IMR-90 (cell line): Measurements from ENCODE around the gene NEURL1.

Experiments used
- CTCF ChIP-seq: conservative IDR thresholded peaks from 2 replicates; pipeline ENCODE4 v1.5.1; 2012; ENCODE audit warnings: mild to moderate bottlenecking, low read depth, low read length, improper control_type of control experiment
- MAZ ChIP-seq: IDR thresholded peaks from 2 replicates; pipeline ENCODE4 v1.6.1; 2012; ENCODE audit warnings: low read depth, mild to moderate bottlenecking, low read length, improper control_type of control experiment, moderate library complexity, borderline replicate concordance
- MXI1 ChIP-seq: IDR thresholded peaks from 2 replicates; pipeline ENCODE4 v1.6.1; 2012; ENCODE audit warnings: low read depth, mild to moderate bottlenecking, low read length, moderate library complexity, borderline replicate concordance
- POLR2A ChIP-seq: IDR thresholded peaks from 2 replicates; pipeline ENCODE4 v1.6.1; 2012; ENCODE audit warnings: mild to moderate bottlenecking, low read depth, low read length
- RFX5 ChIP-seq: IDR thresholded peaks from 2 replicates; pipeline ENCODE4 v1.8.0; 2012; ENCODE audit warnings: low read depth, mild to moderate bottlenecking, low read length, moderate library complexity
- SMC3 ChIP-seq: fragments of 150-350 bp; IDR thresholded peaks from 2 replicates; pipeline ENCODE4 v1.6.1; 2016; ENCODE audit warnings: low read depth, mild to moderate bottlenecking, antibody characterized with exemption, low read length, moderate library complexity
- USF2 ChIP-seq: fragments of 150-350 bp; IDR thresholded peaks from 2 replicates; pipeline ENCODE4 v1.6.1; 2017; ENCODE audit warnings: mild to moderate bottlenecking, antibody characterized with exemption, low read length, low read depth

GRCh38 chr10:103459615-103460014 lies 33.9 kb upstream of the NEURL1 start:
- TF ChIP-seq POLR2A = no peak
- TF ChIP-seq SMC3 = no peak
- no peak for TF ChIP-seq CTCF
- TF ChIP-seq RFX5 = no peak
- no peak for TF ChIP-seq USF2
- TF ChIP-seq MAZ = no peak
- no peak for TF ChIP-seq MXI1
